ENCODE data around the gene ZCCHC24. TPM values are rescaled to one million over a fixed set of nuclear protein-coding genes. Genes with fewer than 3 reads are reported as not detected.

Gene ZCCHC24
- total RNA-seq, 1 experiment from 2014 or later, result 6.0 TPM

GRCh38 chr10:79379512-79380124 is 65.8 kb downstream of the ZCCHC24 start:
- CTCF ChIA-PET, result no interaction called here
- DNase-seq, result no peak
- no peak overlapping the region for H3K27ac ChIP-seq
- intact Hi-C loops (cut with micrococcal nuclease; ENCODE audit: unreplicated experiment), result no loop called here
- H3K4me1 ChIP-seq (replicated peaks; ENCODE audit: insufficient read depth), result 0 out of 2 replicates have a peak, but pooled peaks cover 10% of the 10 kb centered on the region
- no peaks in the 10 kb centered on the region for H3K79me2 ChIP-seq (ENCODE audit: low read depth)
- no peaks in the 10 kb centered on the region for H3K36me3 ChIP-seq (ENCODE audit: low read depth)
- TF ChIP-seq CTCF (conservative IDR thresholded peaks at IDR 0.05) (no peak), EZH2 (IDR thresholded peaks at IDR 0.05; ENCODE audit: low read depth) (no peak)
- POLR2A ChIA-PET (ENCODE audit: unreplicated experiment), result no interaction called here
- H4K20me1 ChIP-seq (ENCODE audit: insufficient read depth), result no peaks in the 10 kb centered on the region
- no peak overlapping the region for H3K4me3 ChIP-seq
- no peaks in the 10 kb centered on the region for H3K9me3 ChIP-seq (ENCODE audit: insufficient read depth, low read depth)
- no peak overlapping the region for H2AFZ ChIP-seq
- BruUV-seq (replicated peaks), result no TSS peak
- H3F3A ChIP-seq (ENCODE audit: insufficient read depth, low read depth), result peaks cover 21% of the 10 kb centered on the region; the same call in 1 of the 2 replicates
- H3K9me2 ChIP-seq (ENCODE audit: insufficient read depth), result no peaks in the 10 kb centered on the region
- H3K27me3 ChIP-seq (ENCODE audit: insufficient read depth, low read depth), result no peaks in the 10 kb centered on the region
- no peak overlapping the region for H3K4me2 ChIP-seq

- TF ChIP-seq CTCF (conservative IDR thresholded peaks at IDR 0.05) (no peak), EZH2 (IDR thresholded peaks at IDR 0.05; ENCODE audit: low read depth) (no peak)
- Histone ChIP-seq H3K4me3 (no peak overlapping the region), H3K4me1 (replicated peaks; ENCODE audit: insufficient read depth) (0 out of 2 replicates have a peak, but pooled peaks cover 10% of the 10 kb centered on the region), H2AFZ (no peak overlapping the region), H3K4me2 (no peak overlapping the region), H3F3A (ENCODE audit: insufficient read depth, low read depth) (peaks cover 21% of the 10 kb centered on the region; the same call in 1 of the 2 replicates), H3K9me3 (ENCODE audit: insufficient read depth, low read depth) (no peaks in the 10 kb centered on the region), H4K20me1 (ENCODE audit: insufficient read depth) (no peaks in the 10 kb centered on the region), H3K36me3 (ENCODE audit: low read depth) (no peaks in the 10 kb centered on the region), H3K27me3 (ENCODE audit: insufficient read depth, low read depth) (no peaks in the 10 kb centered on the region), H3K9me2 (ENCODE audit: insufficient read depth) (no peaks in the 10 kb centered on the region), H3K79me2 (ENCODE audit: low read depth) (no peaks in the 10 kb centered on the region), H3K27ac (no peak overlapping the region)
- BruUV-seq (replicated peaks), result no TSS peak
- intact Hi-C loops (cut with micrococcal nuclease; ENCODE audit: unreplicated experiment), result no loop called here
- DNase-seq, result no peak
- CTCF ChIA-PET, result no interaction called here
- POLR2A ChIA-PET (ENCODE audit: unreplicated experiment), result no interaction called here
Measured at GRCh38 chr10:79378647-79379511, 66.5 kb downstream of the ZCCHC24 start.

- H3K9me2 ChIP-seq (ENCODE audit: insufficient read depth), result no peaks in the 10 kb centered on the region
- no peaks in the 10 kb centered on the region for H3K36me3 ChIP-seq (ENCODE audit: low read depth)
- CTCF ChIA-PET, result no interaction called here
- H3K27me3 ChIP-seq (ENCODE audit: insufficient read depth, low read depth), result no peaks in the 10 kb centered on the region
- no peak for TF ChIP-seq EZH2 (IDR thresholded peaks at IDR 0.05; ENCODE audit: low read depth)
- TF ChIP-seq CTCF (conservative IDR thresholded peaks at IDR 0.05), result no peak
- H3K4me2 ChIP-seq, result no peak overlapping the region
- H3K9me3 ChIP-seq (ENCODE audit: insufficient read depth, low read depth), result no peaks in the 10 kb centered on the region
- peaks cover 21% of the 10 kb centered on the region; the same call in 1 of the 2 replicates for H3F3A ChIP-seq (ENCODE audit: insufficient read depth, low read depth)
- H3K27ac ChIP-seq, result no peak overlapping the region
- POLR2A ChIA-PET (ENCODE audit: unreplicated experiment), result no interaction called here
- no peak overlapping the region for H2AFZ ChIP-seq
- intact Hi-C loops (cut with micrococcal nuclease; ENCODE audit: unreplicated experiment), result no loop called here
- H3K4me1 ChIP-seq (replicated peaks; ENCODE audit: insufficient read depth), result 0 out of 2 replicates have a peak, but pooled peaks cover 10% of the 10 kb centered on the region
- no TSS peak for BruUV-seq (replicated peaks)
- no peak overlapping the region for H3K4me3 ChIP-seq
- no peaks in the 10 kb centered on the region for H3K79me2 ChIP-seq (ENCODE audit: low read depth)
- DNase-seq, result no peak
- H4K20me1 ChIP-seq (ENCODE audit: insufficient read depth), result no peaks in the 10 kb centered on the region
Measured at GRCh38 chr10:79378383-79378646, 67.1 kb downstream of the ZCCHC24 start.

All from PC-9 (cell line).